ENCODE measurements around the gene RPL23.

- TF ChIP-seq EZH2 (IDR thresholded peaks at IDR 0.05; ENCODE audit: low read depth, unreplicated experiment) (no peak), CTCF (conservative IDR thresholded peaks at IDR 0.05; ENCODE audit: low read depth in 2 of 2) (no peak)
Measured at GRCh38 chr17:38896346-38896954, 42.9 kb upstream of the RPL23 start.

Data from GM23338 (cell line).